ENCODE data around the gene MAPKAPK2.
"Not testable (repeated sequence)": the region's sequence is repeated elsewhere in the genome, so short reads cannot be mapped to it uniquely, and the experiment has no call there.

MAPKAPK2 gene

GRCh38 chr1:206778031-206778430 lies 93.3 kb downstream of the MAPKAPK2 start:
- DNase-seq (ENCODE audit: low spot score), result no peak

DNA sequence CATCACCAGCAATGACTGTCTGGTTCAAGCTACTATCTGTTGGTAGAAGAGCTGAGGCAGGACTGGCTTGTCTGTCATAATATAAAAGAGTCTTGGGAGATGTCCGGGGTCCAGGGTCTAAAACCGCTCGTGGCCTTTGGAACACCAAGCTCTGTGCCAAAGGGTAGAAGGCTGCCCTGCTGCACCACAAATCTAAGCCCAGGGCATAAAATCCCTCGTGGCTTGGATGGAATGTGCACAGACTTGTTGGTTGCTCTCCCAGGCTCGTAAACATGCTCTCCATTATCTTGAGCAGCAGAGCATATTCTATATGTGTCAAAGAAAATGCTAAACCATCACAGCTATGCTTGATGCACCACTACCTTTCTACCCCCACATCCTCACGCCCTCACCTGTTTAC lies 94.2 kb downstream of the MAPKAPK2 start:
- DNase-seq (ENCODE audit: low spot score), result not testable (repeated sequence)

DNA sequence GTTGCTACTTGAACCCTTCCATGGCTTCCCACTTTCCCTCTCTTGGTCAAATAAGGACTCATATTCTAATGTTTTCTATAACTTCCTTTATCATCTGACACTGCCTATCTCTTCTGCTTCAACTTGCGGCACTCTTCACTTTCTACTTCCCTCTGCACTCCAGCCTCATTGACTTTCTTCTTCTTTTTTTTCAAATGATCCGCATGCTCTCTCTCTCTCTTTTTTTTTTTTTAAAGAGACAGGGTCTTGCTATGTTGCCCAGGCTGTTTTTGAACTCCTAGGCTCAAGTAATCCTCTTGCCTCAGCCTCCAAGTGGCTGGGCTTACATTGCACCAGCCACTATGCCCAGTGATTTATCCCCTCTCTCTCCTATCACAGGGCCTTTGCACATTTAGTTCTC lies 94.9 kb downstream of the MAPKAPK2 start:
- no peak for DNase-seq (ENCODE audit: low spot score)

DNA sequence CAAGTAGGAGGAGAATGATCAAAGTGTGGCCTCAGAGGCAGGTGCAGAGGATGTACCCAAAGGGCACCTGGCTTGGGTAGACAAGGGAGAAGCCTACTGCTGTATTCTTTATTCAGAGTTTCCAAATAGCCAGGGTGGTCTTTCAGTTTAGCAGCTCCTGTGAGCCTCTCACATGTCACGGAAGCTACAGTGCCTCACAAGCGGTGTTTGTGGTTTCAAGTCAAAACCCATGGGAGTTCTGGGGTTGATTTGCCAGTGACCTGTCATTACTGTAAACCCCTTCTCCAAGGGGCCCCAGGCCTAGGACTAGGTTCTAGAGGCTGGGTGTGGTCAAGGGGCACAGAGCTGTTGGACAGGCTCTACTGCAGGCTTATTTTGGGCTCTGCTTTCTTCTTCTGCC lies 97.7 kb downstream of the MAPKAPK2 start:
- DNase-seq (ENCODE audit: low spot score), result no peak

GRCh38 chr1:206783506-206783905 lies 98.8 kb downstream of the MAPKAPK2 start:
- no peak for DNase-seq (ENCODE audit: low spot score)
